GM10266 (cell line): ENCODE measurements around the gene ARL5A.

Experiments
- DNase-seq: peaks from one replicate; pipeline ENCODE4 v3.0.0; 2012; ENCODE audit errors: extremely low spot score
- CTCF ChIP-seq: IDR thresholded peaks from 2 replicates; pipeline ENCODE4 v1.5.1; 2012; ENCODE audit warnings: mild to moderate bottlenecking, low read depth; ENCODE audit not compliant: control insufficient read depth, insufficient read depth; ENCODE audit errors: missing control alignments

ARL5A gene

DNA sequence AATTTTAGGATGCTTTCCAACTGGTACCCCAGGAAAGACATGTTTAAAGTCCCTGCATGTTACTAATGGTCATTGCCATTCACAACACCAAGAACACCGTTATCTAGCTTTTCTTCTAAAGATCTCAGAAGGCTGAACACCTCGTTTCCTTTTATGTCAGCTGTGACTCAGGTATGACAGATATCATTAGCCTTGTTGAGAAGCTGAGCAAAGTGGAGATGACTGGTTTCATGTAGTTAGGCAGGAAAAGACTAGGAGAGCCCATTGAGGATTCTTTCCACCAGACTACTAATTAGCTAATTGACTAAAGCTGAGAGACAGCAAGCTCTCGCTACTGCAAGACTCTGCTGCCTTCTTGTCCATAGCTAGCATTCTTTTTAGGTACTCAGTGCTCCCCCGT is 32.0 kb upstream of the ARL5A start:
- no peak for TF ChIP-seq CTCF
- no peak for DNase-seq

- no peak for TF ChIP-seq CTCF
- no peak for DNase-seq
These were observed 29.4 kb upstream of the ARL5A start for GRCh38 chr2:151857650-151858049.

GRCh38 chr2:151855111-151855510 is 26.9 kb upstream of the ARL5A start:
- DNase-seq, result no peak
- no peak for TF ChIP-seq CTCF

- no peak for TF ChIP-seq CTCF
- DNase-seq, result no peak
These were observed 25.0 kb upstream of the ARL5A start for GRCh38 chr2:151853070-151853758.

DNA sequence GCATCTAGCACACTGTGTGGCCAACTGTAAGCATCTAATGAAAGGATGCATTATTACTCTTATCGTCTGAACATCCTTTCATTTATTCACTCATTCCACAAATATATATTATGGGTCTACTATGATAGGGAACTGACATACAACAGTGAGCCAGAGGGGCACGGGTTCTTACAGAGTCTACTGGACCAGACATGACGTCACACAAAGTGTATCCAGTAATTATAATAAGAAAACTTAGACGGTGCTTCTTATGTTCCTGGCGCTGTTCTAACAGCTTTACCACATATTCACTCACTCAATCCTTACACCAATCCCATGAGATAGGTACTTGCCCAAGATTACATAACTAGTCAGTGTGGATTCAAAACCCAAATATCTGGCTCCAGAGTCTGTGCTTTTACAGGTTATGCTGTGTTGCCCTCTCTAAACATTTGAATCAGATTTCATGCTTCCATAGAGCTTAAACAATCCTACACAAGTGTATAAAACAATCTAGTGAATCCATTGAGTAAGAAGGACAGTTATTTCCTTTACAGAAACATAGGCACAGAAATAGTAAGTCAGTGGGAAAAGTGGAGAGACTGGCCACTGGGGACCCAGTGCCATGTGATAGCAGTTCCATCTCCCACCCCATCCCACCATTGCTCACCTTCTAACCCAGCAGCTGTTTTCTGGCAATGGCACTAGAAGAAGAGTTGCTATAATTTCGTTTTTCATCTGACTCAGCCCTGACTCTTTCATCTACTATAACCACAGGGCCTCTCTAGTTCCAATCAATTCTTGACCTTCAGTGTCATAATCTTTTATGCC is 24.2 kb upstream of the ARL5A start:
- TF ChIP-seq CTCF, result no peak
- DNase-seq, result no peak

- TF ChIP-seq CTCF, result no peak
- no peak for DNase-seq
These were observed 23.5 kb upstream of the ARL5A start for GRCh38 chr2:151851761-151852160.

- DNase-seq, result no peak
- TF ChIP-seq CTCF, result no peak
These were observed 21.3 kb upstream of the ARL5A start for GRCh38 chr2:151849413-151850010.
